Measurements from ENCODE around the gene TFAP2D. TPM values are rescaled to one million over a fixed set of nuclear protein-coding genes. Genes with fewer than 3 reads are reported as not detected.

The TFAP2D gene
- total and polyA plus RNA-seq, 10 of the 15 experiments (the other 5 are each of a cell fraction or from before 2014, with no cell fraction given): not detected

DNA sequence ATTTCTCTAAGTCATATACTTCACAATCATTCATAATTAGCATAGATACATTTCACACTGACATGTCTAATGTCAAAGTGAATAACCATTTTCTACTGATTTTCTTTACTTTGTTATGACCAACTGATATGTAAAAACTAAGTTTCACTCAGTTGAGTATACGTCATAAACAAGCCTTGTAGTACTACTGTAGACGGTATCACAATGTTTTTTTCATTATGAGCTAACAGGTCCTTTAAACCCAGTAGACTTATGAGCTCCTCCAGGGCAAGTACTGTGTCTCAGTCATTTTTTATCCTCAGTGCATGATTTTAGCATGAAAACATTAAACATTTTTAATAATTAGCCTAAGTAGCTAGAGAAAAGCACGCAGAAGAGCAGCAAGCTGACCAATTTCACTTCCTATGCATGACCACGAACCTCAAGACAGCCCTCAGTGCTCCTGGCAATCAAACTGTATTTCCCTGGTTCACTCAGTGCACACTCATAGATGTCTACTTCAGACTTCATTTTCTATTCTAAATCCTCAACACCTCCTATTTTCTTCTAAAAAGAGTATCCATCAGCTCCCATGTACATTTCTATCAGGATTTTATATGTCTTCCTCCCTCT, 32.0 kb upstream of the TFAP2D start:
- Histone ChIP-seq H3K4me2 (ENCODE audit: control insufficient read depth, insufficient read depth) (no peak overlapping the region), H3K9me3 (replicated peaks; ENCODE audit: control insufficient read depth, insufficient read depth, low read length) (no peaks in the 10 kb centered on the region), H3K27me3 (replicated peaks in 1 of 2; ENCODE audit: control insufficient read depth in 2 of 2, insufficient read depth in 2 of 2, low read length in 1 of 2) (no peaks in the 10 kb centered on the region), H3K9ac (ENCODE audit: control insufficient read depth, insufficient read depth, low read length) (no peak overlapping the region), H4K20me1 (ENCODE audit: control insufficient read depth, insufficient read depth) (no peaks in the 10 kb centered on the region), H3K27ac (ENCODE audit: control insufficient read depth, insufficient read depth) (no peak overlapping the region), H3K4me1 (ENCODE audit: control insufficient read depth, insufficient read depth, low read length) (no peaks in the 10 kb centered on the region), H3K4me3 (no peak overlapping the region), H3K79me2 (ENCODE audit: control insufficient read depth, insufficient read depth, low read length) (no peaks in the 10 kb centered on the region), H3K36me3 (ENCODE audit: control insufficient read depth in 2 of 2, insufficient read depth in 2 of 2, low read length in 1 of 2) (no peaks in the 10 kb centered on the region), H2AFZ (ENCODE audit: control insufficient read depth, low read depth, low read length) (no peak overlapping the region)
- TF ChIP-seq RCOR1 (conservative IDR thresholded peaks at IDR 0.05; ENCODE audit: low read depth, low read length) (no peak), RB1 (IDR thresholded peaks at IDR 0.05; ENCODE audit: borderline replicate concordance) (no peak), SUPT20H (IDR thresholded peaks at IDR 0.05; ENCODE audit: borderline replicate concordance, control insufficient read depth, low read depth, low read length) (no peak), ATF7 (IDR thresholded peaks at IDR 0.05; ENCODE audit: low read depth) (no peak)
- TF ChIP-seq, protein P1, sequence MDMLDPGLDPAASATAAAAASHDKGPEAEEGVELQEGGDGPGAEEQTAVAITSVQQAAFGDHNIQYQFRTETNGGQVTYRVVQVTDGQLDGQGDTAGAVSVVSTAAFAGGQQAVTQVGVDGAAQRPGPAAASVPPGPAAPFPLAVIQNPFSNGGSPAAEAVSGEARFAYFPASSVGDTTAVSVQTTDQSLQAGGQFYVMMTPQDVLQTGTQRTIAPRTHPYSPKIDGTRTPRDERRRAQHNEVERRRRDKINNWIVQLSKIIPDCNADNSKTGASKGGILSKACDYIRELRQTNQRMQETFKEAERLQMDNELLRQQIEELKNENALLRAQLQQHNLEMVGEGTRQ (IDR thresholded peaks at IDR 0.05; ENCODE audit: borderline replicate concordance, low read depth, low read length): no peak
- no TSS peak for BruUV-seq (replicated peaks)
- no peak for FAIRE-seq
- SMC1A ChIA-PET (ENCODE audit: uncharacterized antibody, unreplicated experiment): interaction anchor here (1.0 kb wide), 1 partner anchor 11 kb away, joined by 3 read pairs; no protein-coding TSS in a partner anchor
- intact Hi-C loops (cut with micrococcal nuclease; ENCODE audit: unreplicated experiment) (no loop called here), in situ Hi-C loops (cut with MboI) (no loop called here)
- POLR2A ChIA-PET: no interaction called here
- ATAC-seq: peak; percentile 63
- no peak for DNase-seq (ENCODE audit: low read depth, low spot score)
- WGBS (ENCODE audit: insufficient coverage, insufficient replicate concordance, low lambda C conversion rate, missing lambda C conversion rate): 0% methylated on average over 4 of the region's 4 CpGs
- CTCF ChIA-PET: interaction anchor here (1.8 kb wide), 1 partner anchor 9 kb away, joined by 4 read pairs; no protein-coding TSS in a partner anchor
- RAD21 ChIA-PET (ENCODE audit: unreplicated experiment): no interaction called here

DNA sequence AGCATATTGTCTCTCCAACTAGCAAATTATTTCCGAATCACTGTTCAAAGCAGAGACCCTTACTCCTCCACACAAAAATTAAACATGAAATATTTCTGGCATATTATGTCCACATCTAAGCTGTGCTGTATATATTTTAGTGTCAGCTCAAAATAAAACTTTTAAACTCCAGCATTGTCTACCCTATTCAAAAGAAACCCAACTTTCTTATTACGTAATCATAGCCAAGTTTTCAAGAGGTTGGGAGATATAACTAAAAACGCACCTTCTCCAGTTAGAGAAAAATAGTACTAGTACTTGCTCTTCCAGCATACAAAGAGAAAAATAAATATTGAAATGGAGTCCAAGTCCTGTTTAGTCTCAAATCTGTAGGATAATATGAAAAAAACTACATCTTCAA, 24.1 kb upstream of the TFAP2D start:
- Histone ChIP-seq H3K4me1 (ENCODE audit: control insufficient read depth, insufficient read depth, low read length) (no peaks in the 10 kb centered on the region), H3K27me3 (replicated peaks in 1 of 2; ENCODE audit: control insufficient read depth in 2 of 2, insufficient read depth in 2 of 2, low read length in 1 of 2) (no peaks in the 10 kb centered on the region), H3K9me3 (replicated peaks; ENCODE audit: control insufficient read depth, insufficient read depth, low read length) (no peaks in the 10 kb centered on the region), H3K79me2 (ENCODE audit: control insufficient read depth, insufficient read depth, low read length) (no peaks in the 10 kb centered on the region), H4K20me1 (ENCODE audit: control insufficient read depth, insufficient read depth) (no peaks in the 10 kb centered on the region), H3K4me2 (ENCODE audit: control insufficient read depth, insufficient read depth) (no peak overlapping the region), H3K36me3 (ENCODE audit: control insufficient read depth in 2 of 2, insufficient read depth in 2 of 2, low read length in 1 of 2) (no peaks in the 10 kb centered on the region), H3K27ac (ENCODE audit: control insufficient read depth, insufficient read depth) (no peak overlapping the region), H3K9ac (ENCODE audit: control insufficient read depth, insufficient read depth, low read length) (no peak overlapping the region), H3K4me3 (no peak overlapping the region), H2AFZ (ENCODE audit: control insufficient read depth, low read depth, low read length) (no peak overlapping the region)
- BruUV-seq (replicated peaks): no TSS peak
- DNase-seq (ENCODE audit: low read depth, low spot score): no peak
- WGBS (ENCODE audit: insufficient coverage, insufficient replicate concordance, low lambda C conversion rate, missing lambda C conversion rate): 13% methylated on average over 3 of the region's 3 CpGs
- POLR2A ChIA-PET: no interaction called here
- no peak for ATAC-seq
- intact Hi-C loops (cut with micrococcal nuclease; ENCODE audit: unreplicated experiment) (no loop called here), in situ Hi-C loops (cut with MboI) (no loop called here)
- CTCF ChIA-PET: no interaction called here
- no peak for FAIRE-seq
- SMC1A ChIA-PET (ENCODE audit: uncharacterized antibody, unreplicated experiment): no interaction called here
- RAD21 ChIA-PET (ENCODE audit: unreplicated experiment): no interaction called here
- TF ChIP-seq ZBED1 (IDR thresholded peaks at IDR 0.05; ENCODE audit: borderline replicate concordance) (no peak), TCF3 (IDR thresholded peaks at IDR 0.05; ENCODE audit: borderline replicate concordance, insufficient read depth, low read depth, low read length) (no peak), JUNB (IDR thresholded peaks at IDR 0.05) (no peak), BMI1 (IDR thresholded peaks at IDR 0.05; ENCODE audit: borderline replicate concordance) (no peak), ZNF622 (IDR thresholded peaks at IDR 0.05) (no peak), HDGF (IDR thresholded peaks at IDR 0.05) (no peak), SMARCA5 (IDR thresholded peaks at IDR 0.05) (no peak)
- TF ChIP-seq, protein P2, sequence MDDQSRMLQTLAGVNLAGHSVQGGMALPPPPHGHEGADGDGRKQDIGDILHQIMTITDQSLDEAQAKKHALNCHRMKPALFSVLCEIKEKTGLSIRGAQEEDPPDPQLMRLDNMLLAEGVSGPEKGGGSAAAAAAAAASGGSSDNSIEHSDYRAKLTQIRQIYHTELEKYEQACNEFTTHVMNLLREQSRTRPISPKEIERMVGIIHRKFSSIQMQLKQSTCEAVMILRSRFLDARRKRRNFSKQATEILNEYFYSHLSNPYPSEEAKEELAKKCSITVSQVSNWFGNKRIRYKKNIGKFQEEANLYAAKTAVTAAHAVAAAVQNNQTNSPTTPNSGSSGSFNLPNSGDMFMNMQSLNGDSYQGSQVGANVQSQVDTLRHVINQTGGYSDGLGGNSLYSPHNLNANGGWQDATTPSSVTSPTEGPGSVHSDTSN (IDR thresholded peaks at IDR 0.05; ENCODE audit: insufficient replicate concordance, low read depth, low read length): no peak
- TF ChIP-seq, protein P3, sequence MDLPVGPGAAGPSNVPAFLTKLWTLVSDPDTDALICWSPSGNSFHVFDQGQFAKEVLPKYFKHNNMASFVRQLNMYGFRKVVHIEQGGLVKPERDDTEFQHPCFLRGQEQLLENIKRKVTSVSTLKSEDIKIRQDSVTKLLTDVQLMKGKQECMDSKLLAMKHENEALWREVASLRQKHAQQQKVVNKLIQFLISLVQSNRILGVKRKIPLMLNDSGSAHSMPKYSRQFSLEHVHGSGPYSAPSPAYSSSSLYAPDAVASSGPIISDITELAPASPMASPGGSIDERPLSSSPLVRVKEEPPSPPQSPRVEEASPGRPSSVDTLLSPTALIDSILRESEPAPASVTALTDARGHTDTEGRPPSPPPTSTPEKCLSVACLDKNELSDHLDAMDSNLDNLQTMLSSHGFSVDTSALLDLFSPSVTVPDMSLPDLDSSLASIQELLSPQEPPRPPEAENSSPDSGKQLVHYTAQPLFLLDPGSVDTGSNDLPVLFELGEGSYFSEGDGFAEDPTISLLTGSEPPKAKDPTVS (IDR thresholded peaks at IDR 0.05; ENCODE audit: low read depth, low read length): no peak

Measured in GM12878 (cell line).